Activated CD8-positive, alpha-beta memory T cell treated with anti-CD3 and anti-CD28 coated beads for 4 hours (primary cell): ENCODE results near the gene RHBDL1.

ENCODE experiments used
- DNase-seq, 2 donors: peaks; one replicate each; pipeline ENCODE4 v3.0.0-alpha.2; 2020; ENCODE audit warnings: low read depth in 2 of 2

The RHBDL1 gene

GRCh38 chr16:672851-673250, 2.6 kb upstream of the RHBDL1 start:
- no peak for DNase-seq

GRCh38 chr16:673399-673991, 2.0 kb upstream of the RHBDL1 start:
- DNase-seq, result no peak

- DNase-seq, result no peak
Measured at GRCh38 chr16:674214-674881, 1.1 kb upstream of the RHBDL1 start.

GRCh38 chr16:675884-676564, 553 bp downstream of the RHBDL1 start:
- DNase-seq, result no peak

- no peak for DNase-seq
Measured at GRCh38 chr16:676565-676902, 1.1 kb downstream of the RHBDL1 start.

GRCh38 chr16:676913-677312, 1.4 kb downstream of the RHBDL1 start:
- DNase-seq, result no peak

GRCh38 chr16:677316-678190, 2.1 kb downstream of the RHBDL1 start:
- no peak for DNase-seq

GRCh38 chr16:678209-678857, 2.9 kb downstream of the RHBDL1 start:
- no peak for DNase-seq

- no peak for DNase-seq
Measured at GRCh38 chr16:678858-679813, 3.7 kb downstream of the RHBDL1 start.

- DNase-seq, result peak; percentile 77 to 78
Measured at GRCh38 chr16:679814-680624, 4.5 kb downstream of the RHBDL1 start, which contains the start of gene STUB1. STUB1 (plus strand) TSS chr16:680410; CDS start chr16:680526, 116 bp downstream.

GRCh38 chr16:680625-680945, 5.1 kb downstream of the RHBDL1 start:
- DNase-seq, result no peak

GRCh38 chr16:680967-681745, 5.7 kb downstream of the RHBDL1 start:
- DNase-seq, result no peak

GRCh38 chr16:681746-682427, 6.4 kb downstream of the RHBDL1 start:
- DNase-seq, result no peak

- DNase-seq, result no peak
Measured at GRCh38 chr16:682493-683395, 7.3 kb downstream of the RHBDL1 start.

GRCh38 chr16:683396-684070, 8.1 kb downstream of the RHBDL1 start:
- DNase-seq, result no peak

- peak; percentile 93 to 94 for DNase-seq
Measured at GRCh38 chr16:684071-684794, 8.8 kb downstream of the RHBDL1 start, which contains the start of gene JMJD8. JMJD8 (minus strand) TSS chr16:684334; CDS start chr16:684319, 15 bp downstream.
